C4-2B (cell line): ENCODE results near the gene TRPV6.

ENCODE experiments used
- CTCF ChIP-seq: fragments of 450-650 bp; conservative IDR thresholded peaks from 2 replicates; pipeline ENCODE4 v1.5.1; 2017; ENCODE audit warnings: mild to moderate bottlenecking
- ZFX ChIP-seq: fragments of 450-650 bp; IDR thresholded peaks from 2 replicates; pipeline ENCODE4 v1.6.1; 2017

GRCh38 chr7:142913051-142913450 lies 27.5 kb upstream of the TRPV6 start:
- TF ChIP-seq CTCF (no peak), ZFX (no peak)
